SK-N-SH (cell line): ENCODE results near the gene PPP1R37. TPM values are rescaled to one million over a fixed set of nuclear protein-coding genes. Genes with fewer than 3 reads are reported as not detected.
A peak's percentile ranks its signal among the peaks of the same experiment; 100 is the strongest.

ENCODE experiments used
- CTCF ChIA-PET: fragments of 300-600, 350-600 bp; formaldehyde crosslinking; extraction: SDS; loops from one replicate; lab custom pipeline; 2021; lab: Yijun Ruan, JAX
- POLR2A ChIA-PET: fragments of 350-600 bp; sonication (Branson Sonifier 250); formaldehyde crosslinking; extraction: SDS; loops from one replicate; lab custom pipeline; 2020; ENCODE audit warnings: antibody characterized with exemption, inconsistent platforms; lab: Yijun Ruan, JAX
- DNase-seq: peaks from one replicate; pipeline ENCODE4 v3.0.0; 2012
- H2AFZ ChIP-seq: fragments of 200-600 bp; sonication (generic); 2 replicates; pipeline ENCODE4 v1.8.1; 2016; ENCODE audit warnings: antibody characterized with exemption, mild to moderate bottlenecking, low read depth
- H3F3A ChIP-seq: fragments of 200-600 bp; sonication (generic); replicated peaks from 2 replicates; pipeline ENCODE3; 2016; ENCODE audit warnings: antibody characterized with exemption, mild to moderate bottlenecking; ENCODE audit not compliant: insufficient read depth
- H3K27ac ChIP-seq, 2 experiments: fragments of 200-500 bp in 1 of 2; fragments of 200-600 bp in 1 of 2; sonication (Bioruptor generic) in 1 of 2; sonication (generic), shearing (Covaris generic) in 1 of 2; 2 replicates each; pipeline versions ENCODE4 v1.5.1 to v1.6.1; 2014 to 2016; ENCODE audit warnings: low read depth in 2 of 2, inconsistent platforms in 1 of 2, low read length in 1 of 2, mild to moderate bottlenecking in 1 of 2, mixed read lengths in 1 of 2
- H3K27me3 ChIP-seq: fragments of 200-600 bp; sonication (generic), shearing (Covaris generic); 2 replicates; pipeline ENCODE4 v1.6.1; 2016; ENCODE audit warnings: mixed run types; ENCODE audit not compliant: insufficient read depth
- H3K36me3 ChIP-seq, 2 experiments: fragments of 200-500 bp in 1 of 2; fragments of 200-600 bp in 1 of 2; sonication (Bioruptor generic) in 1 of 2; sonication (generic) in 1 of 2; replicated peaks in 1 of 2; 2 replicates each; pipeline versions ENCODE3 to v1.5.1; 2014 to 2016; ENCODE audit warnings: low read length in 1 of 2, mild to moderate bottlenecking in 1 of 2; ENCODE audit not compliant: insufficient read depth in 2 of 2, control insufficient read depth in 1 of 2
- H3K4me1 ChIP-seq, 2 experiments: fragments of 200-500 bp in 1 of 2; fragments of 200-600 bp in 1 of 2; sonication (Bioruptor generic) in 1 of 2; sonication (generic), shearing (Covaris generic) in 1 of 2; 2 replicates each; pipeline versions ENCODE4 v1.5.1 to v1.6.1; 2014 to 2016; ENCODE audit warnings: low read depth in 1 of 2, low read length in 1 of 2, mixed run types in 1 of 2; ENCODE audit not compliant: insufficient read depth in 2 of 2, control insufficient read depth in 1 of 2
- H3K4me2 ChIP-seq: fragments of 200-600 bp; sonication (generic), shearing (Covaris generic); 2 replicates; pipeline ENCODE4 v1.6.1; 2017; ENCODE audit warnings: mixed run types
- H3K4me3 ChIP-seq, 2 experiments: fragments of 200-500 bp in 1 of 2; fragments of 200-600 bp in 1 of 2; sonication (Bioruptor generic) in 1 of 2; sonication (generic), shearing (Covaris generic) in 1 of 2; 2 replicates each; pipeline versions ENCODE4 v1.5.1 to v1.8.1; 2014 to 2016; ENCODE audit warnings: low read depth in 2 of 2, inconsistent platforms in 1 of 2, low read length in 1 of 2, mild to moderate bottlenecking in 1 of 2, mixed read lengths in 1 of 2, moderate library complexity in 1 of 2
- H3K79me2 ChIP-seq: fragments of 200-600 bp; sonication (generic); 2 replicates; pipeline ENCODE4 v1.8.1; 2017; ENCODE audit warnings: mild to moderate bottlenecking; ENCODE audit not compliant: insufficient read depth
- H3K9ac ChIP-seq: fragments of 200-600 bp; sonication (generic); 2 replicates; pipeline ENCODE4 v1.6.1; 2017; ENCODE audit warnings: mixed run types
- H3K9me2 ChIP-seq: fragments of 200-600 bp; sonication (generic); 2 replicates; pipeline ENCODE4 v1.6.1; 2017; ENCODE audit warnings: mixed run types
- H3K9me3 ChIP-seq: fragments of 200-600 bp; sonication (generic); 2 replicates; pipeline ENCODE4 v1.6.1; 2017; ENCODE audit warnings: mixed run types, mild to moderate bottlenecking, moderate library complexity
- H4K20me1 ChIP-seq: fragments of 200-600 bp; sonication (generic); 2 replicates; pipeline ENCODE4 v1.6.1; 2017; ENCODE audit warnings: mild to moderate bottlenecking, mixed run types; ENCODE audit not compliant: insufficient read depth
- ELF1 ChIP-seq: IDR thresholded peaks from 2 replicates; pipeline ENCODE4 v1.4.0; 2012
- EZH2phosphoT487 ChIP-seq: fragments of 200-600 bp; sonication (generic); IDR thresholded peaks from 2 replicates; pipeline ENCODE4 v1.6.1; 2017; ENCODE audit warnings: low read depth, mixed run types, mild to moderate bottlenecking, antibody characterized with exemption, moderate library complexity, borderline replicate concordance
- FOSL2 ChIP-seq: IDR thresholded peaks from 2 replicates; pipeline ENCODE4 v1.4.0; 2012; ENCODE audit warnings: low read depth, mild to moderate bottlenecking, moderate library complexity, borderline replicate concordance
- FOXJ3 ChIP-seq: sonication (generic); formaldehyde crosslinking; IDR thresholded peaks from 2 replicates; pipeline ENCODE4 v1.5.1; 2020; ENCODE audit warnings: mild to moderate bottlenecking, missing genetic modification reagents
- FOXM1 ChIP-seq: IDR thresholded peaks from 2 replicates; pipeline ENCODE4 v1.4.0; 2012; ENCODE audit warnings: low read depth, mild to moderate bottlenecking
- GATA2 ChIP-seq: sonication (generic); formaldehyde crosslinking; IDR thresholded peaks from 2 replicates; pipeline ENCODE4 v1.5.0; 2020; ENCODE audit warnings: mild to moderate bottlenecking, missing genetic modification reagents
- MAX ChIP-seq: IDR thresholded peaks from 2 replicates; pipeline ENCODE4 v1.4.0; 2012; ENCODE audit warnings: low read depth
- MEF2A ChIP-seq: IDR thresholded peaks from 2 replicates; pipeline ENCODE4 v1.4.0; 2012; ENCODE audit warnings: low read depth, borderline replicate concordance
- NFIC ChIP-seq: IDR thresholded peaks from 2 replicates; pipeline ENCODE4 v1.4.0; 2012; ENCODE audit warnings: borderline replicate concordance
- NRF1 ChIP-seq: IDR thresholded peaks from 2 replicates; pipeline ENCODE4 v1.6.1; 2012; ENCODE audit warnings: low read depth, mild to moderate bottlenecking, low read length
- POLR2AphosphoS5 ChIP-seq: IDR thresholded peaks from 2 replicates; pipeline ENCODE4 v1.6.1; 2012; ENCODE audit warnings: low read depth, low read length
- RAD21 ChIP-seq: IDR thresholded peaks from 2 replicates; pipeline ENCODE4 v1.6.1; 2012; ENCODE audit warnings: mild to moderate bottlenecking, low read length
- RCOR1 ChIP-seq: fragments of 150-350 bp; IDR thresholded peaks from 2 replicates; pipeline ENCODE4 v1.6.1; 2017; ENCODE audit warnings: antibody characterized with exemption, low read length
- RFX5 ChIP-seq: IDR thresholded peaks from 2 replicates; pipeline ENCODE4 v1.6.1; 2012; ENCODE audit warnings: mild to moderate bottlenecking, improper control_type of control experiment, low read length
- SMC3 ChIP-seq: IDR thresholded peaks from 2 replicates; pipeline ENCODE4 v1.6.1; 2012; ENCODE audit warnings: low read depth, low read length, improper control_type of control experiment
- TAF1 ChIP-seq: IDR thresholded peaks from 2 replicates; pipeline ENCODE4 v1.6.1; 2012; ENCODE audit warnings: low read depth, mild to moderate bottlenecking, low read length, moderate library complexity, borderline replicate concordance
- TEAD4 ChIP-seq: IDR thresholded peaks from 2 replicates; pipeline ENCODE4 v1.4.0; 2012; ENCODE audit warnings: mild to moderate bottlenecking, borderline replicate concordance; ENCODE audit not compliant: insufficient read depth
- USF2 ChIP-seq: fragments of 150-350 bp; IDR thresholded peaks from 2 replicates; pipeline ENCODE4 v1.6.1; 2017; ENCODE audit warnings: antibody characterized with exemption, low read length, low read depth, borderline replicate concordance
- WGBS: methylation state at CpG from one replicate; pipeline ENCODE4 v1.1.6; 2017; ENCODE audit warnings: low lambda C conversion rate; 5-methylcytosine and 5-hydroxymethylcytosine counted together
- polyA plus RNA-seq, 3 experiments: library from polyadenylated mRNA; depleted of rRNA; stranded (reverse); fragments of >200 nt; gene quantifications; 2 replicates each; pipeline ENCODE4 v1.2.3, GENCODE V29; 2012
- TF ChIP-seq, protein P1 (sequence below): IDR thresholded peaks from 2 replicates; pipeline ENCODE4 v1.4.0; 2012; ENCODE audit warnings: low read depth, borderline replicate concordance

PPP1R37 gene
- polyA plus RNA-seq, 1 of the 3 experiments (the other 2 are of a cell fraction): 24.4 TPM

DNA sequence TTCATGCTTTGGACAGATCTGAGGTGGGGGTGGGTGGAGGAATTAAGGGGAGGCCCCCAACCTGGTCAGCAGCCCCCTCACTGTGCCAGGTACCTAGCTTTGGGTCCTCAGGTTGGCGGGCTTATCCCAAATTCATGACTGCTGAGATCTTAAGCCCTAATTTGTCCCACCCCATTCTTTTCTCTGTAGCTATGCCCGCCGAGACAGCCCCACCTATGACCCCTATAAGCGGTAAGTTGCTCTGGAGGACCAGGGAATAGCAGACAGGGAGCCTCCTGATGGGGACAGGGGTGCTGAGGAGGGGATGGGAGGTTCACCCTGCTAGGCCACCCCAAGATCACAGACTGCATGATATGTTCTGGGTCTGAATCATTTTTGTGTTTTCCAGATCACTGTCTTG is 31.0 kb upstream of the PPP1R37 start:
- peaks cover 36 to 63% of the 10 kb centered on the region in 2 experiments for H3K36me3 ChIP-seq
- H3F3A ChIP-seq: no peaks in the 10 kb centered on the region
- H3K9me3 ChIP-seq: no peaks in the 10 kb centered on the region
- 96% methylated on average over 3 of the region's 4 CpGs for WGBS
- no peak for TF ChIP-seq RFX5
- no peak for TF ChIP-seq RCOR1
- no peak for TF ChIP-seq FOSL2
- no peak for TF ChIP-seq NFIC
- TF ChIP-seq GATA2 (CRISPR knock-in tag): no peak
- no peak for TF ChIP-seq TEAD4
- TF ChIP-seq ELF1: no peak
- TF ChIP-seq FOXJ3 (CRISPR knock-in tag): no peak
- TF ChIP-seq FOXM1: no peak
- no peak for TF ChIP-seq MAX
- TF ChIP-seq USF2: no peak
- no peak for TF ChIP-seq MEF2A
- TF ChIP-seq SMC3: no peak
- no peak for TF ChIP-seq RAD21
- TF ChIP-seq, protein P1, sequence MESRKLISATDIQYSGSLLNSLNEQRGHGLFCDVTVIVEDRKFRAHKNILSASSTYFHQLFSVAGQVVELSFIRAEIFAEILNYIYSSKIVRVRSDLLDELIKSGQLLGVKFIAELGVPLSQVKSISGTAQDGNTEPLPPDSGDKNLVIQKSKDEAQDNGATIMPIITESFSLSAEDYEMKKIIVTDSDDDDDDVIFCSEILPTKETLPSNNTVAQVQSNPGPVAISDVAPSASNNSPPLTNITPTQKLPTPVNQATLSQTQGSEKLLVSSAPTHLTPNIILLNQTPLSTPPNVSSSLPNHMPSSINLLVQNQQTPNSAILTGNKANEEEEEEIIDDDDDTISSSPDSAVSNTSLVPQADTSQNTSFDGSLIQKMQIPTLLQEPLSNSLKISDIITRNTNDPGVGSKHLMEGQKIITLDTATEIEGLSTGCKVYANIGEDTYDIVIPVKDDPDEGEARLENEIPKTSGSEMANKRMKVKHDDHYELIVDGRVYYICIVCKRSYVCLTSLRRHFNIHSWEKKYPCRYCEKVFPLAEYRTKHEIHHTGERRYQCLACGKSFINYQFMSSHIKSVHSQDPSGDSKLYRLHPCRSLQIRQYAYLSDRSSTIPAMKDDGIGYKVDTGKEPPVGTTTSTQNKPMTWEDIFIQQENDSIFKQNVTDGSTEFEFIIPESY: no peak
- TF ChIP-seq EZH2phosphoT487: no peak
- no peak for TF ChIP-seq TAF1
- TF ChIP-seq POLR2AphosphoS5: no peak
- no peak for TF ChIP-seq NRF1
- H3K4me1 ChIP-seq: no peaks in the 10 kb centered on the region
- DNase-seq: peak; percentile 19
- no peaks in the 10 kb centered on the region for H3K27me3 ChIP-seq
- H3K9me2 ChIP-seq: no peaks in the 10 kb centered on the region
- ChIA-PET CTCF (interaction anchor here (1.4 kb wide), 1 partner anchor 17 kb away, joined by 3 read pairs; the partner anchor contains the start of gene GEMIN7), POLR2A (no interaction called here)
- H3K9ac ChIP-seq: no peak overlapping the region
- no peak overlapping the region for H2AFZ ChIP-seq
- H3K4me2 ChIP-seq: no peak overlapping the region
- H3K79me2 ChIP-seq: peaks cover 13% of the 10 kb centered on the region; the same call in 1 of the 2 replicates
- H4K20me1 ChIP-seq: peaks cover 11% of the 10 kb centered on the region
- no peak overlapping the region for H3K27ac ChIP-seq
- H3K4me3 ChIP-seq: no peak overlapping the region
